GM23248 (cell line): Measurements from ENCODE around the gene RNF150.

Experiments used
- EZH2 ChIP-seq: fragments of 200-600 bp; sonication (generic); IDR thresholded peaks from 2 replicates; pipeline ENCODE4 v1.6.1; 2018; ENCODE audit warnings: antibody characterized with exemption, mild to moderate bottlenecking; ENCODE audit not compliant: insufficient read depth, poor library complexity, severe bottlenecking
- EZH2phosphoT487 ChIP-seq: fragments of 200-600 bp; sonication (generic); IDR thresholded peaks from 2 replicates; pipeline ENCODE4 v1.6.1; 2018; ENCODE audit warnings: antibody characterized with exemption, moderate library complexity, mild to moderate bottlenecking, low read depth; ENCODE audit not compliant: insufficient read depth

DNA sequence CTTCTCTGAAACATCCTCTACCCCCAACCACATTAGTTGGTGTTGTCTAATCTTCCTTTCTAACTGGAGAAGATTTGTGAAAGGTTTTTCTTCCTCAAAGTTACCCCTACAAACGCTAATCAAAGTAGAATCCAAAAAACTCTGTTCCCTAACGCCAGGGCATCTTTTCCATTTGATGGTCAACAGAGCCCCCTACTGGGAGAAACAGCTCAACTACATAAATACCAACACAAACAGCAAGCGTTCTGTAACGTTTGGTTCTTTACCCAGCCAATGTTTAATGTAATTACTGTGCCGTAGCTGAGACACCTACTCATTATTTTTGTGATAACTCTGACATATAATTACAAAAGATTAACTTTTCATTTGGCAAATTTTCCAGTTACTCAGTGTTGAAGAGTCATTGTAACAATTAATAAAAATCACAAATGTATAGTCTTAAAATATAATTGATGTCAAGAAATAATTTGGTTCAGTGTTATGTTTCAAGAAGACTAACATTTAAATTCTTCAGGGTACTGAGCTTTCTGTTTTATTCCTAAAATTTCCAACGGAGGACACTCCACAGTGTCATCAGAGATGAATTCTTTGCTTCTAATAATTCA is 282.1 kb downstream of the RNF150 start:
- no peak for TF ChIP-seq EZH2
- TF ChIP-seq EZH2phosphoT487, result no peak
